Neutrophil (primary cell): ENCODE results near the gene STX8.

Experiments used
- H3K27ac ChIP-seq: fragments of 200-600 bp; sonication (generic); 2 replicates; pipeline ENCODE4 v1.5.1; 2016; ENCODE audit warnings: mild to moderate bottlenecking, moderate library complexity
- H3K27me3 ChIP-seq: fragments of 200-600 bp; sonication (generic); 2 replicates; pipeline ENCODE4 v1.6.0; 2016; ENCODE audit warnings: mild to moderate bottlenecking
- H3K36me3 ChIP-seq: fragments of 200-600 bp; sonication (generic); 2 replicates; pipeline ENCODE4 v1.5.1; 2017
- H3K4me1 ChIP-seq, 2 experiments: fragments of 200-600 bp in 1 of 2; sonication (generic) in 1 of 2; 1 replicate in 1 of 2; 2 replicates in 1 of 2; pipeline versions ENCODE4 v1.5.1 to v1.6.1; 2013 to 2016; ENCODE audit warnings: low read depth in 1 of 2, low read length in 1 of 2, mild to moderate bottlenecking in 1 of 2, moderate library complexity in 1 of 2; ENCODE audit not compliant: control insufficient read depth in 1 of 2, insufficient read depth in 1 of 2
- H3K4me3 ChIP-seq, 2 experiments: fragments of 200-600 bp in 1 of 2; sonication (generic) in 1 of 2; 1 replicate in 1 of 2; 2 replicates in 1 of 2; pipeline ENCODE4 v1.5.1; 2013 to 2016; ENCODE audit warnings: low read depth in 1 of 2, low read length in 1 of 2, mild to moderate bottlenecking in 1 of 2, moderate library complexity in 1 of 2
- H3K9me3 ChIP-seq: fragments of 200-600 bp; sonication (generic); 2 replicates; pipeline ENCODE4 v1.5.1; 2016
- CTCF ChIP-seq: fragments of 200-600 bp; sonication (generic); IDR thresholded peaks from 2 replicates; pipeline ENCODE4 v1.5.1; 2016; ENCODE audit warnings: antibody characterized with exemption

Gene STX8

GRCh38 chr17:9223531-9223930 is 352.1 kb downstream of the STX8 start:
- Histone ChIP-seq H3K36me3 (no peaks in the 10 kb centered on the region), H3K9me3 (no peaks in the 10 kb centered on the region), H3K27ac (no peak overlapping the region), H3K4me3 (no peak overlapping the region), H3K27me3 (no peaks in the 10 kb centered on the region), H3K4me1 (no peaks in the 10 kb centered on the region)
- TF ChIP-seq CTCF = no peak

GRCh38 chr17:9221922-9222180 is 353.8 kb downstream of the STX8 start:
- Histone ChIP-seq H3K9me3 (no peaks in the 10 kb centered on the region), H3K4me1 (no peaks in the 10 kb centered on the region), H3K4me3 (no peak overlapping the region), H3K27ac (no peak overlapping the region), H3K27me3 (no peaks in the 10 kb centered on the region), H3K36me3 (no peaks in the 10 kb centered on the region)
- TF ChIP-seq CTCF = no peak

- H3K36me3 ChIP-seq = no peaks in the 10 kb centered on the region
- no peak overlapping the region for H3K4me3 ChIP-seq
- no peaks in the 10 kb centered on the region for H3K9me3 ChIP-seq
- TF ChIP-seq CTCF = no peak
- H3K27me3 ChIP-seq = no peaks in the 10 kb centered on the region
- H3K4me1 ChIP-seq = no peaks in the 10 kb centered on the region
- no peak overlapping the region for H3K27ac ChIP-seq
These were observed 354.3 kb downstream of the STX8 start for GRCh38 chr17:9221147-9221921.

GRCh38 chr17:9220398-9221146 is 355.0 kb downstream of the STX8 start:
- no peak for TF ChIP-seq CTCF
- H3K4me3 ChIP-seq = no peak overlapping the region

GRCh38 chr17:9219631-9220397 is 355.8 kb downstream of the STX8 start:
- TF ChIP-seq CTCF = no peak
- Histone ChIP-seq H3K27ac (no peak overlapping the region), H3K4me1 (no peaks in the 10 kb centered on the region), H3K9me3 (no peaks in the 10 kb centered on the region), H3K4me3 (no peak overlapping the region), H3K36me3 (no peaks in the 10 kb centered on the region), H3K27me3 (no peaks in the 10 kb centered on the region)

More at GRCh38 chr17:9220398-9221146, 355.0 kb downstream of the STX8 start:
- no peaks in the 10 kb centered on the region for H3K4me1 ChIP-seq
- no peak overlapping the region for H3K27ac ChIP-seq
- H3K36me3 ChIP-seq = no peaks in the 10 kb centered on the region
- no peaks in the 10 kb centered on the region for H3K27me3 ChIP-seq
- H3K9me3 ChIP-seq = no peaks in the 10 kb centered on the region
